IMR-90 (cell line): ENCODE results near the gene BLOC1S2. TPM values are rescaled to one million over a fixed set of nuclear protein-coding genes. Genes with fewer than 3 reads are reported as not detected.
"Not testable (repeated sequence)": the region's sequence is repeated elsewhere in the genome, so short reads cannot be mapped to it uniquely, and the experiment has no call there.

Experiments used
- ATAC-seq: fragments of 200-7000 bp; cut with Tn5 transposase; 2 replicates; pipeline ENCODE4 v1.9.1; 2020; ENCODE audit warnings: low read depth, mild to moderate bottlenecking, moderate library complexity
- BruUV-seq: library from RNA; stranded (reverse); fragments of 400-500 nt; replicated peaks from 2 replicates; lab custom pipeline; 2021; lab: Mats Ljungman, UMichigan
- CTCF ChIA-PET: fragments of 300-600 bp; formaldehyde crosslinking; extraction: SDS; loops from one replicate; lab custom pipeline; 2021; ENCODE audit warnings: antibody characterized with exemption; lab: Yijun Ruan, JAX
- POLR2A ChIA-PET: fragments of 300-600 bp; sonication (Branson Sonifier 250); formaldehyde crosslinking; loops from one replicate; lab custom pipeline; 2022; ENCODE audit warnings: antibody characterized with exemption; ENCODE audit not compliant: unreplicated experiment; lab: Charles Lee
- DNase-seq: peaks from one replicate; pipeline ENCODE4 v3.0.0; 2013
- H2AFZ ChIP-seq: replicated peaks from 2 replicates; pipeline ENCODE3; 2013; ENCODE audit warnings: low read length, mild to moderate bottlenecking; ENCODE audit not compliant: poor library complexity
- H2AK5ac ChIP-seq: 2 replicates; pipeline ENCODE4 v1.6.1; 2013; ENCODE audit warnings: low read depth, low read length, inconsistent platforms
- H2AK9ac ChIP-seq: replicated peaks from 2 replicates; pipeline ENCODE3; 2013; ENCODE audit warnings: mild to moderate bottlenecking, low read depth, low read length, moderate library complexity; ENCODE audit not compliant: poor library complexity
- H2BK120ac ChIP-seq: 2 replicates; pipeline ENCODE4 v1.6.1; 2013; ENCODE audit warnings: low read depth, low read length, inconsistent platforms
- H2BK15ac ChIP-seq: 3 replicates; pipeline ENCODE4 v1.6.1; 2013; ENCODE audit warnings: low read depth, low read length, inconsistent platforms
- H2BK20ac ChIP-seq: 2 replicates; pipeline ENCODE4 v1.6.1; 2013; ENCODE audit warnings: low read depth, mild to moderate bottlenecking, inconsistent platforms, low read length, moderate library complexity
- H2BK5ac ChIP-seq: 2 replicates; pipeline ENCODE4 v1.6.1; 2013; ENCODE audit warnings: mild to moderate bottlenecking, low read depth, low read length, inconsistent platforms; ENCODE audit not compliant: poor library complexity, severe bottlenecking
- H3K14ac ChIP-seq: replicated peaks from 2 replicates; pipeline ENCODE4 v1.6.1; 2013; ENCODE audit warnings: low read depth, low read length, inconsistent platforms
- H3K18ac ChIP-seq: 2 replicates; pipeline ENCODE4 v1.6.1; 2013; ENCODE audit warnings: low read depth, low read length, control low read depth
- H3K23ac ChIP-seq: 2 replicates; pipeline ENCODE4 v1.6.1; 2013; ENCODE audit warnings: low read depth, low read length, inconsistent platforms
- H3K27ac ChIP-seq: 2 replicates; pipeline ENCODE4 v1.5.1; 2013; ENCODE audit warnings: mild to moderate bottlenecking, control low read depth, low read length; ENCODE audit not compliant: insufficient read depth
- H3K27me3 ChIP-seq: 2 replicates; pipeline ENCODE4 v1.6.1; 2013; ENCODE audit warnings: low read length; ENCODE audit not compliant: control insufficient read depth, insufficient read depth
- H3K36me3 ChIP-seq: 2 replicates; pipeline ENCODE4 v1.6.1; 2013; ENCODE audit warnings: low read length, mixed read lengths; ENCODE audit not compliant: control insufficient read depth, insufficient read depth
- H3K4ac ChIP-seq: 2 replicates; pipeline ENCODE4 v1.6.1; 2013; ENCODE audit warnings: low read depth, low read length, inconsistent platforms
- H3K4me1 ChIP-seq: 2 replicates; pipeline ENCODE4 v1.6.1; 2013; ENCODE audit warnings: low read length, mixed read lengths; ENCODE audit not compliant: control insufficient read depth, insufficient read depth
- H3K4me2 ChIP-seq: 2 replicates; pipeline ENCODE4 v1.6.1; 2013; ENCODE audit warnings: low read depth, mild to moderate bottlenecking, control low read depth, low read length, moderate library complexity
- H3K4me3 ChIP-seq: 2 replicates; pipeline ENCODE4 v1.5.1; 2013; ENCODE audit warnings: low read depth, mild to moderate bottlenecking, control low read depth, low read length, moderate library complexity; ENCODE audit not compliant: insufficient read depth
- H3K56ac ChIP-seq: 2 replicates; pipeline ENCODE4 v1.6.1; 2013; ENCODE audit warnings: low read length, inconsistent platforms; ENCODE audit not compliant: insufficient read depth; ENCODE audit errors: extremely low read depth
- H3K79me1 ChIP-seq, 2 experiments: 2 replicates each; pipeline ENCODE4 v1.6.1; 2013; ENCODE audit warnings: low read length in 2 of 2, inconsistent platforms in 1 of 2, low read depth in 1 of 2
- H3K9ac ChIP-seq: 2 replicates; pipeline ENCODE4 v1.6.1; 2013; ENCODE audit warnings: low read depth, low read length, control low read depth
- H3K9me1 ChIP-seq: 2 replicates; pipeline ENCODE4 v1.6.1; 2013; ENCODE audit warnings: low read length, inconsistent platforms; ENCODE audit not compliant: insufficient read depth
- H3K9me3 ChIP-seq: 2 replicates; pipeline ENCODE4 v1.6.1; 2013; ENCODE audit warnings: low read length; ENCODE audit not compliant: control insufficient read depth, insufficient read depth
- H4K20me1 ChIP-seq: 2 replicates; pipeline ENCODE4 v1.6.1; 2013; ENCODE audit warnings: low read length, inconsistent platforms; ENCODE audit not compliant: insufficient read depth
- H4K5ac ChIP-seq: 2 replicates; pipeline ENCODE4 v1.6.1; 2013; ENCODE audit warnings: mild to moderate bottlenecking, low read depth, low read length, control low read depth
- H4K8ac ChIP-seq, 2 experiments: 2 replicates each; pipeline ENCODE4 v1.6.1; 2013; ENCODE audit warnings: low read depth in 2 of 2, low read length in 2 of 2, control low read depth in 1 of 2, inconsistent platforms in 1 of 2
- H4K91ac ChIP-seq: 2 replicates; pipeline ENCODE4 v1.6.1; 2013; ENCODE audit warnings: low read depth, low read length, inconsistent platforms; ENCODE audit not compliant: insufficient read depth
- WGBS, 2 experiments: methylation state at CpG; one replicate each; pipeline versions ENCODE4 v1.1.5 to v1.1.7; 2013; ENCODE audit warnings: missing lambda C conversion rate in 2 of 2; ENCODE audit not compliant: insufficient read length in 1 of 2; ENCODE audit errors: extremely low coverage in 2 of 2; 5-methylcytosine and 5-hydroxymethylcytosine counted together
- dilution Hi-C: fragments of 300-500 bp; cut with HindIII; formaldehyde crosslinking; loops from one replicate; pipeline ENCODE4 v1.14.3; 2018; ENCODE audit warnings: low sequenced_read_pairs; ENCODE audit not compliant: unreplicated experiment
- in situ Hi-C: fragments of 300-500 bp; cut with MboI; formaldehyde crosslinking; loops from 3 replicates; pipeline ENCODE4 v1.14.3; 2019; ENCODE audit warnings: low sequenced_read_pairs, inconsistent platforms, mixed read lengths
- intact Hi-C: fragments of 100-400 bp; cut with micrococcal nuclease; formaldehyde crosslinking; loops from 2 replicates; pipeline ENCODE4 v1.10.0; 2022
- polyA plus RNA-seq, 3 experiments: library from polyadenylated mRNA; depleted of rRNA; stranded (reverse); fragments of >200 nt; gene quantifications; 2 replicates each; pipeline ENCODE4 v1.2.3, GENCODE V29; 2012; ENCODE audit warnings: low replicate concordance in 1 of 3
- total RNA-seq: library from RNA; depleted of rRNA; stranded (reverse); fragments of >200 nt; gene quantifications from 2 replicates; pipeline ENCODE4 v1.2.3, GENCODE V29; 2012

The BLOC1S2 gene
- total and polyA plus RNA-seq, 2 of the 4 experiments (the other 2 are of a cell fraction), result 26.0 to 28.9 TPM

- H2BK15ac ChIP-seq, H3K9ac ChIP-seq, H3K18ac ChIP-seq, H2BK120ac ChIP-seq, H3K27me3 ChIP-seq, H4K8ac ChIP-seq, H3K9me3 ChIP-seq, dilution Hi-C loops, H3K14ac ChIP-seq, H2AK5ac ChIP-seq, POLR2A ChIA-PET, H3K9me1 ChIP-seq, H2BK5ac ChIP-seq, H4K20me1 ChIP-seq, intact Hi-C loops, CTCF ChIA-PET, H4K91ac ChIP-seq, H2BK20ac ChIP-seq, H2AK9ac ChIP-seq, in situ Hi-C loops, H4K5ac ChIP-seq, DNase-seq, H3K4ac ChIP-seq, H3K4me3 ChIP-seq, H3K27ac ChIP-seq, H3K56ac ChIP-seq, H3K23ac ChIP-seq, ATAC-seq, BruUV-seq, H3K4me2 ChIP-seq, H2AFZ ChIP-seq, H3K4me1 ChIP-seq: not testable (repeated sequence)
- 93% methylated on average over 6 of the region's 31 CpGs; no CpG with 5 or more reads in 1 of the 2 experiments for WGBS, 2 experiments
- Histone ChIP-seq H3K79me1 (peaks cover 9 to 15% of the 10 kb centered on the region in 2 experiments), H3K36me3 (peaks cover 30% of the 10 kb centered on the region)
These were observed 9.5 kb downstream of the BLOC1S2 start for GRCh38 chr10:100276971-100277370.
